ENCODE results near the gene TRIM6.

GRCh38 chr11:5577101-5577500 lies 19.3 kb upstream of the TRIM6 start:
- TF ChIP-seq CTCF (IDR thresholded peaks at IDR 0.05; ENCODE audit: extremely low read depth in 1 of 2, insufficient read depth in 1 of 2, low read depth in 1 of 2, low read length in 2 of 2) (no peak), POLR2AphosphoS5 (IDR thresholded peaks at IDR 0.05; ENCODE audit: insufficient read depth, low read depth, low read length) (no peak), POLR2A (IDR thresholded peaks at IDR 0.05; ENCODE audit: low read depth, low read length) (no peak), EZH2 (IDR thresholded peaks at IDR 0.05; ENCODE audit: borderline replicate concordance, low read depth, low read length, severe bottlenecking) (no peak)

All from endothelial cell of umbilical vein (primary cell).